Measurements from ENCODE around the gene MELTF.

DNA sequence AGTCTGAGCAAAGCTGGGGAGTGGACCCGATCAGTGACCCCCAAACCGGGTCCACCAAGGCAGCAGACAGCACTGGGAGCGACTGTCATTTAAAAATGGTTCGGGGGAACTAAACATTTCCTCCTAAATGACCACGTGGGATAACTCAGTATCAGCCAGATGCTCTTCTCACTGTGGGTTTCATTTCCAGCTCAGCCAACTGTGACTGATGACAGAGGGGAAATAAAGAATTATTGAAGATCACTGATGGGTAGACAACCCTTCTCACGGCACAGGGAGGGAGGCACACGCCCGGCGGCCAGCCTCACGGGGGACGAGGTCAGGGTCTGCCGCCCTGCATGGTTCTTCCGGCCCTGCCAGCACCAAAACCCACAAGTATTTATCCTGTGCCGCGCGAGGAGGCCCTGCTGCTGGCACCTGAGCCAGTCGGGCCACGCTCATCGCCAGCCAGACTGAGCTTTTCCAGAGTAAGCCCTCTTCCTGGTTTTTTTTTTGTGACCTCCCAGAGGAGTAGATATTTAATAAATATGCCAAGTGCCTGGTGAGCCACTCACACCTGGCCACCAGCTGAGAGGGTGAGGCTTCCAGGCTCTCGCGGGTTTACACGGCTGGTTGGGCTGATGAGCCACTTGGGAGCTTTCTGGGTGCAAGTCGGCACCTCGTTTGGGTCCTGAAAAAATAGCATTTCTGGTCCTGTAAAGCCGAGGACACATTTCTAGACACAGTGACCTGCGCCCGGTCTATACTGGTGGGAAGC lies 6.2 kb downstream of the MELTF start:
- TF ChIP-seq, protein P1, sequence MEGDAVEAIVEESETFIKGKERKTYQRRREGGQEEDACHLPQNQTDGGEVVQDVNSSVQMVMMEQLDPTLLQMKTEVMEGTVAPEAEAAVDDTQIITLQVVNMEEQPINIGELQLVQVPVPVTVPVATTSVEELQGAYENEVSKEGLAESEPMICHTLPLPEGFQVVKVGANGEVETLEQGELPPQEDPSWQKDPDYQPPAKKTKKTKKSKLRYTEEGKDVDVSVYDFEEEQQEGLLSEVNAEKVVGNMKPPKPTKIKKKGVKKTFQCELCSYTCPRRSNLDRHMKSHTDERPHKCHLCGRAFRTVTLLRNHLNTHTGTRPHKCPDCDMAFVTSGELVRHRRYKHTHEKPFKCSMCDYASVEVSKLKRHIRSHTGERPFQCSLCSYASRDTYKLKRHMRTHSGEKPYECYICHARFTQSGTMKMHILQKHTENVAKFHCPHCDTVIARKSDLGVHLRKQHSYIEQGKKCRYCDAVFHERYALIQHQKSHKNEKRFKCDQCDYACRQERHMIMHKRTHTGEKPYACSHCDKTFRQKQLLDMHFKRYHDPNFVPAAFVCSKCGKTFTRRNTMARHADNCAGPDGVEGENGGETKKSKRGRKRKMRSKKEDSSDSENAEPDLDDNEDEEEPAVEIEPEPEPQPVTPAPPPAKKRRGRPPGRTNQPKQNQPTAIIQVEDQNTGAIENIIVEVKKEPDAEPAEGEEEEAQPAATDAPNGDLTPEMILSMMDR (conservative IDR thresholded peaks at IDR 0.05; ENCODE audit: low read length): no peak
- TF ChIP-seq EZH2phosphoT487 (IDR thresholded peaks at IDR 0.05; ENCODE audit: borderline replicate concordance, low read depth, low read length): no peak

Data from OCI-LY7 (cell line).